GM18867 (cell line): ENCODE data around the gene SPATS2.
"Not testable (repeated sequence)": the region's sequence is repeated elsewhere in the genome, so short reads cannot be mapped to it uniquely, and the experiment has no call there.

Source experiments
- ATAC-seq: cut with Tn5 transposase; IDR thresholded peaks from one replicate; pipeline ENCODE4 v1.9.1; 2021; ENCODE audit warnings: mild to moderate bottlenecking, moderate library complexity; ENCODE audit not compliant: unreplicated experiment

SPATS2 gene

DNA sequence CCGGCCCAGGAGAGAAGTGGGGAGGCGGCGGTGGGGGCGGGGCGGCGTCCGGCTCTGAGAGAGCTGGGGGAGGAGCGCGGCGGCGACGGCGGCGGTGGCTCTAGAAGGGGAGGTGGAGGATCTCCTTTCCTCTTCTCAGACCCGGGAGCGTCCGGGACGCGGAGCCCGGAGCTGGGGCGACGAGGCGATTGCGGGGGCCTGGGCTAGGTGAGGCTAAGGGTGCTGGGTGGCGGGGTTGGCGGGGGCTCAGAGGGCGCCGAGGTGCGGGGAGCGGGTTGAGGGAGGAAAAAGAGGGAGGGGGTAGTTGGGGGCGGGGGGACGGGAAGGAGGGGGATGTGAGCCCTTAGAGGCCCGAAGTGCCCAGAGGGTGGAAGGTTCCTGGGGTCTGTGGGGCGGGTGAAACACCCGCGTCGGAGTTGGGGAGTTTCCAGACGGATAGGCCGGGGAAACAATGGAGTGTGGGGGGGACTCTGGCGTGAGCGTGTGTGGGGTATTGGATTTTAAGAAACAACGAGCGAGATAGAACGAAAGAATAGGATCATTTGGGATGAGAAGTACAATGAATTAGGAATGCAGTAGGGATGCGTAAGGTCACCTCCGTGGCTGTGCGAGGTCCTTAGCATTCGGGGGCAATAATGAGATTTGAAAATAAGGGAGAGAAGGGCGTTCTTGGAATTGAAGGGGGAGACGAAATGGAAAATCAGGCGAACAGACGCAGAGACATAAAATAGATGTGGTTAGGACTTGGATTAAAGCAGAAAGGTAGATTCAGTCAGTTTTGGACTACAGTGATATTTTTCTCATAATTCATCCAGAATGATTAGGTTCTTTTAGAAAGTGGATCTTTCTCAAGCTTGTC lies at the start of gene SPATS2:
Gene SPATS2, plus strand, starts transcription at position 82 of the 859 bp plus-strand sequence. CDS start 93,551 bp downstream, outside the sequence.
- no peak for ATAC-seq

DNA sequence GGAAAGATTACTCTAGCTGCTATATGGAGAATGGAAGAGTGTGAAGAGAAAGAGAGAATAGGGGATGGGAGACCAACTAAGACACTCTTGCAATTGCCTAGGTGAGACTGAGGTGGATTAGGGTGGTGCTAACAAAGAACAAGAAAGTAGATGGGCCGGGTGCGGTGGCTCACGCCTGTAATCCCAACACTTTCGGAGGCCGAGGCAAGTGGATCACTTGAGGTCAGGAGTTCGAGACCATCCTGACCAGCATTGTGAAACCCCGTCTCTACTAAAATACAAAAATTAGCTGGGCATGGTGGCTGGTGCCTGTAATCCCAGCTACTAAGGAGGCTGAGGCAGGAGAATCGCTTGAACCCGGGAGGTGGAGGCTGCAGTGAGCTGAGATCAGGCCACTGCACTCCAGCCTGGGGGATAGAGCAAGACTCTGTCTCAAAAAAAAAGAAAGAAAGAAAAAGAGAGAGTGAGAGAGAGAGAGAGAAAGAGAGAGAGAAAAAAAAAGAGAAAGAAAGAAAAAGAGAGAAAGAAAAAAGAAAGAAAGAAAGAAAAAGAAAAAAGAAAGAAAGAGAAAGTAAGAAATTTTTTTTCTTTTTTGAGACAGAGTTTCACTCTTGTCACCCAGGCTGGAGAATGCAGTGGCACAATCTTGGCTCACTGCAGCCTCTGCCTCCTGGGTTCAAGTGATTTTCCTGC lies 46.7 kb upstream of the SPATS2 start:
- ATAC-seq, result not testable (repeated sequence)

DNA sequence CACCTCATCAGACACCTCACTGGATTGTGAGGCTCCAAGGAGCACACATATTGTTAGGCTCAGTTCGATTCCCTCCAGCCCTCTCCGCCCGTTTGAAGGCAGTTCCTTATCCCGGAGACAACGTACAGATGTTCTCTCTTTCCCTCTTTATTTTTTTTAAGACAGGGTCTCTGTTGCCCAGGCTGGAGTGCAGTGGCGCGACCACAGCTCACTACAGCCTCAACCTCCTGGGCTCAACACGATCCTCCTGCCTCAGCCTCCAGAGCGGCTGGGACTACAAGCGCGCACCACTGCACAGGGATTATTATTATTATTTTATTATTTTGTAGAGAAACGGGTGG lies 44.9 kb upstream of the SPATS2 start:
- no peak for ATAC-seq

DNA sequence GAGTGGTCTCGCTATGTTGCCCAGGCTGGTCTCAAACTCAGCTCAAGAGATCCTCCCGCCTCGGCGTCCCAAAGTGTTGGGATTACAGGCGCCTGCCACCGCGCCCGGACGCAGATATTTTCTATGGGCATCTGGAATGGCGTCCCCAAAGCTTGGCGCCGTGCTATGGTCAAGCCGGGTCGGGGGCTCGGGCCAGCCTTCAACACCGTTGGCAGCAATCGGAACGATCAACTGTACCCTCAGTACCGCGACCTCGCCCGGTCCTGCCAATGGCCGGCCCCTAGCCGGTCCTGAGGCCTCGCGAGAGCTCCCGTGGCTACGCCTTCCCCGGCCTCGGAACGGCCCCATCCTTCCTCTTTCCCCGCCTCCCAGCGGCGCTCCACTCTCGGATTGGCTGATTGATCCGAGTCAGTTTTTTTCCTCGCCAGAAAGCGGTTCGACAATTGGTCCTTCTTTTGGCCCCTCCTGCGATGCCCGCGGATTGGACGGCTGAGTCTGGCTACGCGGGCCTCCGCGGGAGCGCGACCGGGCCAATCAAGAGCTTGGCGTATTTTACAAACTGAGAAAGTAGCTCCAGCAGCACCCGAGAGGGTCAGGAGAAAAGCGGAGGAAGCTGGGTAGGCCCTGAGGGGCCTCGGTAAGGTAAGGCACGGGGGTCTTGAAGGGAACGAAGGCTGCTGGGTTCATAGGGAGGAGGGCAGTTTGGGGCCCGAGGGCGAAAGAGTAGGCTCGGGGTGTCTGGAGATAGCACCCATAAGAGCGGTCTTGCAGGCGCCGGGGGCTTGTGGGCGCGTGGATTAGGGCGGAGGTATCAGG lies 44.3 kb upstream of the SPATS2 start, which contains the start of gene TROAP:
Gene TROAP, plus strand, starts transcription at position 548 of the 816 bp plus-strand sequence. CDS start 354 bp downstream, outside the sequence.
- peak; percentile 97 for ATAC-seq

DNA sequence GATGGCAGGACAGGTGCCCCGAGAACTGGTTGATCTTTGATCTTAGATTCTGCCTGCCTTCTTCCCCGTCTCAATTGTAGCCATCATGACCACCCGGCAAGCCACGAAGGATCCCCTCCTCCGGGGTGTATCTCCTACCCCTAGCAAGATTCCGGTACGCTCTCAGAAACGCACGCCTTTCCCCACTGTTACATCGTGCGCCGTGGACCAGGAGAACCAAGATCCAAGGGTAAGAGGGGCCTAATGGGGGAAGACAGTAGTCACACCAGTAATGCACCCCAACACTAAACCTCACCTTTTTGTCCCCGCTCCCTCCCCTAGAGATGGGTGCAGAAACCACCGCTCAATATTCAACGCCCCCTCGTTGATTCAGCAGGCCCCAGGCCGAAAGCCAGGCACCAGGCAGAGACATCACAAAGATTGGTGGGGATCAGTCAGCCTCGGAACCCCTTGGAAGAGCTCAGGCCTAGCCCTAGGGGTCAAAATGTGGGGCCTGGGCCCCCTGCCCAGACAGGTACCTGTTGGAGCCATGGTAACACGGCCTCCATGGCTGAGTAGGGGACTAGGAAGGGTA lies 43.7 kb upstream of the SPATS2 start:
- ATAC-seq, result no peak

DNA sequence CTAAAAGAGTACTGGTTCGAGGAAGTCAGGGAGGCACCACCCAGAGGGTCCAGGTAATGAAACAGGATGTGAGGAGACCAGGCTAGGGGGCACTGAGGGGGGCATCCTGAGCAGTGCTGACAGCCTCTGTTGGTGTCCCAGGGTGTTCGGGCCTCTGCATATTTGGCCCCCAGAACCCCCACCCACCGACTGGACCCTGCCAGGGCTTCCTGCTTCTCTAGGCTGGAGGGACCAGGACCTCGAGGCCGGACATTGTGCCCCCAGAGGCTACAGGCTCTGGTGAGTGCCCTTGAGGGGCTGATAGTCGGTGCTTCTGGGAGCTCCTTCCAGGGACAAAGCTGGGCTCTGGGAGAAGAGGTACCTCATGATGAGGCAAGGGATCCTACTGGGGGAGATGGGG lies 41.7 kb upstream of the SPATS2 start:
- no peak for ATAC-seq

DNA sequence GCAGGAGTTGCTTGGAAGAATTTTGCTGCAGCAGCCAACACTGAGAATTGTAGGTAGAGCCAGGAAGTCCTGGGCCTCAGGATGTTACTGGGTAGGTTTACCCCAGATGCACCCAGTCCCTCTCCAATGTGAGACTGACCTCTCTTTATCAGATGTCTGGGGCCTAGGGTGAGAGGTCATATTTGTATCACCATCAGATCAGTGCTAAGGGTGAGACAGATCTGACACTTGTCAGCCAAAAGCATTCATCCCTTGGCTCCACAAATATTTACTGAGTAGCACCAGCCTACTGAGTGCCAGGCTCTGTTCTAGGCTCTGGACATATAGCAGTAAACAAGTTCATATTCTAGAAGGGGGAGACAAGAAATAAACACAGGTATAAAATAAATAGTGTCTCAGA lies 39.9 kb upstream of the SPATS2 start:
- ATAC-seq, result no peak

DNA sequence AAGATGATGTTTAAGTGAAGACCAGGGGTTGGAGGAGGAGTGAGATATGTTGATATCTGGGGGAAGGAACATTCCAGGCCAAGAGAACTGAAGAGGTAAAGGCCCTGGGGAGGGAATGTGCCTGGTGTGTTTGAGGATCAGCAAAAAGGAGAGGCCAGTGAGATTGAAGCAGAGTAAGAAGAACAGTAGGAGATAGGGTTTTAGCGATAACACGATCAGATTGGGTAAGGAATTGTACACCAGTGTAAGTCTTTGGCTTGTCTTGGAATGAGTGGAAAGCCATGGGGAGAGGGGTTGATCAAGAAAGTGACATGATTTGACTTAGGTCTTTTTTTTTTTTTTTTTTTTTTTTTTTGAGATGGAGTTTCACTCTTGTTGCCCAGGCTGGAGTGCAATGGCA lies 39.4 kb upstream of the SPATS2 start:
- ATAC-seq, result no peak

DNA sequence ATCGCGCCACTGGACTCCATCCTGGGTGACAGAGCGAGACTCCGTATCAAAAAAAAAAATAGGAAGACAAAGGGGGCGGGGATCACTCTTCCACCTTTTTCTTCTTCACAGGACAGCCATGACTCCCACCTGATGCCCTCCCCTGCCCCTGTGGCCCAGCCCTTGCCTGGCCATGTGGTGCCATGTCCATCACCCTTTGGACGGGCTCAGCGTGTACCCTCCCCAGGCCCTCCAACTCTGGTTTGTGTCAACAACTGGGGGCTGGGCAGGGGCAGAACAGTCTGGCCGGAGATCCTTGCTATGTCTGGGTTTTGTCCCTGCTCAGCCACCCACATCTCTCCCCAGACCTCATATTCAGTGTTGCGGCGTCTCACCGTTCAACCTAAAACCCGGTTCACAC lies 38.4 kb upstream of the SPATS2 start:
- ATAC-seq, result no peak

DNA sequence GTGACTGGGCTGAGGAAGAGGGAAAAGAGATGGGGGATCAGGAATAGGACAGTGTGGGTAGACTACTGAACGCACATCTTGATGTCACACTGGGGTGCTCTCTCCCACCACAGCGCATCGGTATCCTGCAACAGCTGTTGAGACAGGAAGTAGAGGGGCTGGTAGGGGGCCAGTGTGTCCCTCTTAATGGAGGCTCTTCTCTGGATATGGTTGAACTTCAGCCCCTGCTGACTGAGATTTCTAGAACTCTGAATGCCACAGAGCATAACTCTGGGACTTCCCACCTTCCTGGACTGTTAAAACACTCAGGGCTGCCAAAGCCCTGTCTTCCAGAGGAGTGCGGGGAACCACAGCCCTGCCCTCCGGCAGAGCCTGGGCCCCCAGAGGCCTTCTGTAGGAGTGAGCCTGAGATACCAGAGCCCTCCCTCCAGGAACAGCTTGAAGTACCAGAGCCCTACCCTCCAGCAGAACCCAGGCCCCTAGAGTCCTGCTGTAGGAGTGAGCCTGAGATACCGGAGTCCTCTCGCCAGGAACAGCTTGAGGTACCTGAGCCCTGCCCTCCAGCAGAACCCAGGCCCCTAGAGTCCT lies 37.1 kb upstream of the SPATS2 start:
- ATAC-seq, result no peak

DNA sequence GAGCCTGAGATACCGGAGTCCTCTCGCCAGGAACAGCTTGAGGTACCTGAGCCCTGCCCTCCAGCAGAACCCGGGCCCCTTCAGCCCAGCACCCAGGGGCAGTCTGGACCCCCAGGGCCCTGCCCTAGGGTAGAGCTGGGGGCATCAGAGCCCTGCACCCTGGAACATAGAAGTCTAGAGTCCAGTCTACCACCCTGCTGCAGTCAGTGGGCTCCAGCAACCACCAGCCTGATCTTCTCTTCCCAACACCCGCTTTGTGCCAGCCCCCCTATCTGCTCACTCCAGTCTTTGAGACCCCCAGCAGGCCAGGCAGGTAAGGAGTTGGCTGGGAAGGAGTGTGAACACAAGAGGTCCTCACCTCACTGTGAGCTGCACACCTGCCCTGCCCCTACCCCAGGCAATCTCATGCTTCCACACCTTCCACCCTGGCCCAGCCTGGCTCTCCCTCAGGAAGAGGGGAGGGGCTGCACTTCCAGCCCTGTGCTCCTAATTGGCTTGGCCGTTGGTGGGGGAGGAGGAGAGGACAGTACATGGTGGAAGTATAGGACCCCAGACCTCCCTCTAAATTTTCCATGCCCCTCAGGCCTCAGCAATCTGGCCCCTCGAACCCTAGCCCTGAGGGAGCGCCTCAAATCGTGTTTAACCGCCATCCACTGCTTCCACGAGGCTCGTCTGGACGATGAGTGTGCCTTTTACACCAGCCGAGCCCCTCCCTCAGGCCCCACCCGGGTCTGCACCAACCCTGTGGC lies 36.5 kb upstream of the SPATS2 start:
- no peak for ATAC-seq

DNA sequence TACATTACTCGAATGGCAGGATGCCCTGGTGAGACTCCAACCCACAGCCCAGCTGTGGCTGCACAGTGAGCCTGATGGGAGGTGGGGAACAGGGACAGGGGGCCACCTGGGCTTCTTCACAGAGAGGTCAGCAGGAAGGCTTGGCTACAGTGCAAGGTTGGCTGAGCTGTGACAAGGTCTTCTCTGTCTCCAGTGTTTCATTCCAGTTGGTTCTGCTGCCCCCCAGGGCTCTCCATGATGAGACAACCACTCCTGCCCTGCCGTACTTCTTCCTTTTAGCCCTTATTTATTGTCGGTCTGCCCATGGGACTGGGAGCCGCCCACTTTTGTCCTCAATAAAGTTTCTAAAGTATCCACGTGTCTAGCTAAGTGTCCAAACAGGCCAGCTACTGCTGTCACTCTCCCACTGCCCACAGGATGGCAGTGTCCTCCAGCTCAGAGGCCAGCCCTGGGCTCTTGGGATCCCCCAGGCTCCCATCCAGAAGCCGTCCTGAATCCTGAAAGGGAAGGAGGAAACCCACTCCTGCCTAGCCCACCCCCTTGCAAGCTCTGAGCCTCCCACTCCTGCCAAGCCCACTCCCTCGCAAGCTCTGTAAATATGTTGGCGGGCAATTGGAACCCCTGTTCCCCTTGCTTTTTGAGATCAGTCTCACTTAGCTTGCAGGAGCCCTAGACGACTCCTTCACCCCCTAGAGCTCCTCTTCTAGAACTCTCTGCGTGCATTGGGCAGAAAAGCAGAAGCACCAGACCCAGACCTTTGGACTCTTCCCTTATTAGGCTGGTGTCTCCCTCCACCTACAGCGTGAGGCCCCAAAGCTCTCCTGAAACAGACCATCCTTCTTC lies 35.7 kb upstream of the SPATS2 start:
- ATAC-seq, result no peak

DNA sequence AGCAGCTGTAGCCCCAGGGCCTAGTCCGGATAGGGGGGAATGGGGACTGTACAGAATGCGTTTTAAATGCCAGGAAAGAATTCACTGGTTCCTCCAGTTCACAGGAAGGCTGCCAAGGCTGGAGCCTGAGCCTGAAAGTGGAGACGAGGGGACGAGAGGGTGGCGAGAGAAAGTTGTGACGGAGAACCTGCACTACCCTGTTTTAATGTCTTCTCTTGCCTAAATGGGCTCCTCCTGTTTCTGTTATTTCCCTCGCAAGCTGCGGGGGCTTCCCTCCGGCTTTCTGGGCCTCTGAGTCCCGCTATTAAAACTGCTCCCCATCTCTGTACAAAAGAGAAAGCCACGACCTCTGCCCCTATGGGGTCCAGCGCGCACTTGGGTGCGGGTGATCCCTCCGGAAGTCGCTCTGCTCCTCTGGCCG lies 34.8 kb upstream of the SPATS2 start:
- ATAC-seq, result no peak

DNA sequence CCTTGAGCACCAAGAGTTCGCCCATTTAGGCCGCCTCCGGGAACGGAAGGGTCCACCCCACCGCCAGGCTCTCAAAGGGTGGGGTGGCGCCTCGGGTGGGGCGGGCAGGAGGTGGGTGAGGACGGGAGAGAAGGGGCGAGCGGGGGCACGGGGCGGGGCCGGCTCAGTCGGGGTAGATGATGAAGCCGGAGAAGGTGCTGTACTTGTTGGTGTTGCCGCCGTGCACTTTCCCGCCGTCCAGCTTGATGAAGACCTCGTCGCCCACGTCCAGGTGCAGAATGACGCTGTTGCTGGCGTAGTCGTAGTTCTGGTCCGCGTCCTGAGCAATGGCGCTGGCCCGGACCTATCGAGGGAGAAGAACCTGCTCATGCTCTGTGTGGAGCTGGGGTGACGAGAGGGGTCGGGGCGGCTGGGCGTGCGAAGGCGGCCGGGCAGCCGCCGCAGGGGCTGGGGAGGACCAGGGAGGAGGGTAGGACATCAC lies 34.3 kb upstream of the SPATS2 start:
- ATAC-seq, result no peak

DNA sequence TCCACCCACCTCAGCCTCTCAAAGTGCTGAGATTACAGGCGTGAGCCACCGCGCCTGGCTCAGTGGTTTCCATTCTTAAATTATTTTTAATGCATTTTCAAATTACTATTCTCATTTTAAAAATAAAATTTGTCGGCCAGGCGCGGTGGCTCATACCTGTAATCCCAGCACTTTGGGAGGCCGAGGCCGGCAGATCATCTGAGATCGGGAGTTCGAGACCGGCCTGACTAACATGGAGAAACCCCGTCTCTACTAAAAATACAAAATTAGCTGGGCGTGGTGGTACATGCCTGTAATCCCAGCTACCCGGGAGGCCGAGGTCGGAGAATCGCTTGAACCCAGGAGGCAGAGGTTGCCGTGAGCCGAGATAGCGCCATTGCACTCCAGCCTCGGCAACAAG lies 33.5 kb upstream of the SPATS2 start:
- not testable (repeated sequence) for ATAC-seq

DNA sequence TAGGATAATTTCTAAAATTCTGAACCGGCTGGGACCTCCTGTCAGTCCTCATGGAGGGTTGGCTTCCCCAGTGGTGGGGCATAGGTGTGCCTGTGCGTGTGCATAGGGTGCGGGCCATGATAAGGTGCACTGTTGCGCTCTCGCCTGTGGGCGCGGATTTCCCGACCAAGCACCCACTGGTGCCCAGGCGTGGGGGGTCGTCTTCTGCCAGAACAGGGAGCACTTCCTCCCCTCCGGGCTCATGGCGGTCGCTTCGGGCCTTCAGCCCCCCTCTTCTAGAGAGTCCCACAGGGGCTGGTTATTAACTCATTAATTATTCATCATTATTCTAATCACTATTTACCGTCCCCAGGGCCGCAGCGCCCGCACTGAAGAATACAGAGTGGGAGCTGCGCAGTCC lies 33.0 kb upstream of the SPATS2 start:
- no peak for ATAC-seq

DNA sequence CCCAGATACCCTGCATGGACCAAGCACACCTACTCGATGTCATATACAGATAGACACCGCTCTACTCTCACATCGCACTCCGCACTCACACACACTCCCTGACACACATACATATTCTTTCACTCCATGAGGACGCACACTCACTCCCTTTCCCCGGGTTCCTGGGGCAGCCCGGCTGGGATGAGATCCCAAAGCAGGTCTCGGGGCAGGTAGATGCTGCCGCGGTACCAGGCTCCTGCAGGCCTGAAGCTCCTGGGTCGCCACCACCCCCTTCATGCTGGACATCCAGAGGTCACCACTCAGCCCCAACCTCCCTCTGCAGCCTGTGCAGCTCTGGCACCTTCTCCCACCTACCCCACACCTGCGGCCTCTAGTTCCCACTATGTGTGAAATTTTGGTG lies 32.6 kb upstream of the SPATS2 start:
- no peak for ATAC-seq

DNA sequence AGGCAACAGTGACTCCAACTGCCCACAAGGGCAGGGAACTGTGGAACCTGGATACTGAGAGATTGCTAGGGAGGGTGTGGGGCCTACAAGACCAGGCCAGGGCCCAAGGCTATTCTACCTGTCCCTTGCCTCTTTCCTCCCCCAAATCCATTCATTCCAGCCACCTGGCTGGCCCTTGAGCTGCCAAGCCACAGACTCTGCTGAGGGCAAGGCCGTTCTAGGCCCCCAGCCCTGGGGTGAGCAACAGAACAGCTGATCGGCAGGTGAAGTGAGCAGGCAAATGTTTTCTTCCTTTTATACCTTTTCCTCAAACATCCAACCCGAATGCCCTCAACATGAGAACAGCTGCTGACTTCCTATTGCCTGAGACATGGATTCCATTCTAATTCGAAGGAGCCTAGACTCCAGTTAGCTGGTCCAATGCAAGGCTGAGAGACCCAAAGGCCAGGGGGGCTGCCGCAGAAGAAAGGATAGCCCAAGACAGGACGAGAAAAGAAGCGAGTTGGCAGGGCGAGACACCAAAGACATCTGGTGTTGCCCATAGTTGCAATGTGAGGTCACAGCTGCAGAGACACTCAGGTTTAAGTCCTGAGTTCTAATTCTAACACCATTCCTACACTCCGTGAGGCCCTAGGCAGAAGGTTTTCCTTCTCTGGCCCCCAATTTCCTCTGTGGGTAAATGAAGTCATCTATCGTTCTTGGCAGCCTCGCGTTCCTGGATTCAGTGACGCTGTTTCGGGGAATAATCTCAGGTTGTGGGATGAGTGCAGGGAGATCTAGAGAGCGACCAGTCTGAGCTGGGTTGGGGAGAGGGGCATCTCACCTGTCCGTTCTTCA lies 31.9 kb upstream of the SPATS2 start:
- ATAC-seq, result no peak
